Stimulated activated CD4-positive, alpha-beta T cell treated with anti-CD3 and anti-CD28 coated beads, Interleukin-1b, Interleukin-23, amount 100 ng/mL, for 4 hours (primary cell): Measurements from ENCODE around the gene ESRRG.

Experiments used
- DNase-seq, 2 donors: peaks; one replicate each; pipeline ENCODE4 v3.0.0-alpha.2; 2020; ENCODE audit warnings: low read depth in 2 of 2

ESRRG gene

DNA sequence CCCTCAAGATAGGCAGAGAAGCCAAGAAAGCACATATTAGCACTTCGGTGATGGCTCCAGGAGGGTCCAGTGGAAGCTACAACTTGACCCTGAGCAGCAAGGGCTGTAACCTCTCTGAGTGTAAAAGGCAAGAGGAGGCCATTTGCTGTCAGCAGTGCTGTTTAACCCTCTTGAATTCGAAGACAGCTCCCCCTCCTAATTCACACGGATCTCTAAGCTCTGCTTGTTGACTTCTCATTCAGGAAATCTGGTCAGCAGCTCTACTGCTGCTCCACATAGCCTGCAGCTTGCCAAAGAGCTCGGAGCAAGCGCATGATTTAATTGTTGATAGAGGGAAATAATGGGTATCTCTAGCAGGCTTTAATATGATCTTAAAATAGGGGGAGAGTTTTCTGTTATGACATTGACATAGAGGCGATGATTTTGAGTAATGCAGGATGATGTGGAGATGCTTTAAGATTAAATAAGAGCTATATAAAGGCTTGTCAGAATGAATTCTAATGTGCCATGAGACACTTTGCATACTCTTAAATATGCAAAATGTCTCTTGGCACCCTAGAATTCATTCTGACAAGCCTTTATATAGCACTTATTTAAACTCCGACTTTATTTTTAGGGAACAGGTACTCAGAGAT is 220.6 kb downstream of the ESRRG start:
- DNase-seq: no peak

GRCh38 chr1:216500273-216500967 is 222.8 kb downstream of the ESRRG start:
- DNase-seq: no peak

DNA sequence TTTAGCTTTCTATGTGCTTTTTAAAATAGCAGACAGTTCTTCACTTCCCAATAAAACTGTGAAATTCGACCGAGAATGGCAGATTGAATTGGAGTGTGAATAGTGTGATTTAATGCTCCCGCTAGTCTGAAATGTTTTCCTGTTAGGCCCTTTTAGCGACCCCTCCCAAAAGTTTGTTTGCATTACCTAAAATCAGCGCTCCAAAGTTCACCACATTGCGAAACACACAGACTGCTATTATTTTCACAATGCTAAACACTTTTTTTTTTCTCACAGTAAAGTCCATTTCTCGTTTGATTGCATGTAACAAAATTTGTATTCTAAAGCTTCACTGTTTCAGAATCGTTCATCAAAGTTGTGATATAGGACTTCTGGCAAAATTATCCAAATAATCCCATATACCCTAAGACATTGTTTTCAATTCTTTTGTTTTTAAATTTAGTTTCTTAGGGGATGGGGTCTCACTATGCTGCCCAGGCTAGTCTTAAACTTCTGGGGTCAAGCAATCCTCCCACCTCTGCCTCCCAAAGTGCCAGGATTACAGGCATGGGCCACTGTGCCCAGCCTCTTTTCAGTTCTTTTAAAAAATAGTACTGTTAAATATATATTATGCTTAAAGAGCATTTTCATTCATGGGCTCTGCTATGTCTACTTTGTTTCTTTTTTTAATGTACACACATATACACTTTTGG is 223.5 kb downstream of the ESRRG start:
- no peak for DNase-seq

DNA sequence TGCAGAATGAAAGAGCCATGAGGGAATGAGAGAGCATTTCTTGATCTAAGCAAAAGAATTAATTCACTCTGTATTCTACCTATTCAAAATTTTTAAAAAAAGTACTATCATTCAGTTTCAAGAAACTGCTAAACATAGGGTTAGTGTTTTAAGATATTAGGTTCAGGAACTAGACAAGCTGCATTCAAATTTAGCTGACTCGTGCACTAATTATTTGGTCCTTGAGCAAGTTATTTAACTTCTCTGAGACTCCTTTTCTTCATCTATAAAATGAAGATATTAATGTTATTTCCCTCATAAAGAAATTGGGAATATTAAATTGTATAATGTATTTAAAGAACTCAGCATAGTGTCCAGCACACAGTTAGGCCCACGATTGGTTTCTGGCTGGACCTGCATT is 225.0 kb downstream of the ESRRG start:
- DNase-seq: no peak

DNA sequence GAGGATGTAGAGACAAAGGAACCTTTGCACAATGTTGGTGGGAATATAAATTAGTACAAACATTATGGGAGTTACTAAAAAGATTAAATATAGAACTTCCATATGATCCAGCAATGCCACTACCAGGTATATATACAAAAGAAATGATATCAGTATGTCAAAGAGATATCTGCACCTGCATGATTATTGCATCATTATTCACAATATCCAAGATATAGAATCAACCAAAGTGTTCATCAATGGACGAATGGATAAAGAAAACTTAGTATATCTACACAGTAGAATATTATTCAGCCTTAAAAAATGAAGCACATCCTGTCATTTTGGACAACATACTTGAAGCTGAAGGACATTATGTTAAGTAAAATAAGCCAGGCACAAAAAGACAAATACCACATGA is 238.2 kb downstream of the ESRRG start:
- DNase-seq: no peak

- no peak for DNase-seq
These were observed 239.4 kb downstream of the ESRRG start for GRCh38 chr1:216483672-216484401.

- no peak for DNase-seq
These were observed 240.6 kb downstream of the ESRRG start for GRCh38 chr1:216482620-216483019.

DNA sequence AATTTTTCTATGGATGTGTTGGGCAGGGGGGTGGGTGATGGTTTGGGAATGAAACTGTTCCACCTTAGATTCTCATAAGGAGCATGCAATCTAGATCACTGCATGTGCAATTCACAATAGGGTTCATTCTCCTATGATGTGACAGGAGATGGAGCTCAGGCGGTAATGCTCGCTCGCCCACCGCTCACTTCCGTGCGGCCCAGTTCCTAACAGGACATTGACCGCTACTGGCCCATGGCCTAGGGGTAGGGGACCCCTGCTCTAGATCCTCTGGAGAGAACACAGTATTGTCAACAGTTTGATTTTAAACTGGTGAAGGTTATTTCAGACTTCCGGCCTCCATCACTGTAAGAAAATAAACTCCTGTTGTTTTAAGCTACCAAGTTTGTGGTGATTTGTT is 245.0 kb downstream of the ESRRG start:
- no peak for DNase-seq

DNA sequence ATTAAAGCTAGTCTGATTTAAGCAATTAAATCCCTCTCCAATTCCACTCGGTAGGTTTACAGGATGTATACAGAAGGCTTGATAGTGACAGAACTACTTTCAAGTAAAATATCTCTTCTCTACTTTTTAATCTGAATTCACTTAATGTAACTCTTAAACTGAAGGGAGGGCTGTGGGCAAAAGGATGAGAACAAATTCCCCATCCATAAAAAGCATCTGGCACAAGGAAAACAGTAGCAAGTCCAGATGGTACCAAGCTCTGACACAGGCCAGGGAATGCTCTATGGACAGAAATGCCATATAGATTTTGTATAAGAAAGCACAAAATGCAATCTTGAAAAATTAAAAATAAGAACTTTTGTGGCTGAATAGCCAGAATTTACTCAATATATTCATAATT is 246.9 kb downstream of the ESRRG start:
- no peak for DNase-seq

DNA sequence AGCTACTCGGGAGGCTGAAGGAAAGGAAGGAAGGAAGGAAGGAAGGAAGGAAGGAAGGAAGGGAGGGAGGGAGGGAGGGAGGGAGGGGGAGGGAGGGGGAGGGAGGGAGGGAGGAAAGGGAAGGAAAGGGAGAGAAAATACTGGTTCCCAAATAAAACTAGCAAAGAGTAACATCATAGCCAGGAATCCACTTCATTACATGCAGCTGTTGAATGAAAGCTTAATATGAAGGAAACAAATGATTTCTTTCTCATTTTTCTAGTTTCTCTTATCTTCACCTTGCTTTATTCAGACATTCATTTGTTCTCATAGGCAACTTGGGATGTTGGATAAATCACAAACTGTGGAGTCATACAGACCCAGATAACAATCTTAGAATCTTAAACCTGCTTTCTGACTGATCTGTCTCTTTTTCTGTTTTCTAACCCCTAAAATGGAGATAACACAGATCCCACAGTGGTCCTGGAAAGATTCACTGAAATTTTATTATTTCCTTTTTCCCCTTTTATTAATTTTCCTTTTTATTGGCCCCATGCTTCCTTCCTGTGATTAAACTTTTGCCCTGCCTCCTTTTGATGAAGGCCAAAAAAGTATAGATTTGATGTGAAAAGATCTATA is 247.5 kb downstream of the ESRRG start:
- no peak for DNase-seq

- no peak for DNase-seq
These were observed 256.9 kb downstream of the ESRRG start for GRCh38 chr1:216466162-216466801.

DNA sequence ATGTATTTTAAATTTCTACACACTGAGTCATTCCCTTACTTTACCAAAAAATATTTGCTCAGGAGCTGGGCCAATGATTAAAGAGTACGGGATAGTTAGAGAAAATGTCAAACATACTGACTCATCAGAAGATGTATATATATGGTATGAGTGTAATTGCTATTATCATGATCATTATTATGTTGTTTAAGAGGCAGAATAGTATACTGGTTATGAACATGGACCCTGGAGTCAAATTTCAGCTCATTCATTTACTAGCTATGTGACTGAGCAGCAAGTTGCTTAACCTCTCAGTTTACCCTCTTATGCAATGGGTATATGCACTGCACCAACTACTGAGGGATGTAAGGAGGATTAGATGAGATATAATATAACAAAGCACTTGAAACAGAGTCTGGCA is 258.7 kb downstream of the ESRRG start:
- no peak for DNase-seq

GRCh38 chr1:216462066-216462775 is 261.0 kb downstream of the ESRRG start:
- DNase-seq: no peak

- DNase-seq: no peak
These were observed 261.8 kb downstream of the ESRRG start for GRCh38 chr1:216461466-216461865.

DNA sequence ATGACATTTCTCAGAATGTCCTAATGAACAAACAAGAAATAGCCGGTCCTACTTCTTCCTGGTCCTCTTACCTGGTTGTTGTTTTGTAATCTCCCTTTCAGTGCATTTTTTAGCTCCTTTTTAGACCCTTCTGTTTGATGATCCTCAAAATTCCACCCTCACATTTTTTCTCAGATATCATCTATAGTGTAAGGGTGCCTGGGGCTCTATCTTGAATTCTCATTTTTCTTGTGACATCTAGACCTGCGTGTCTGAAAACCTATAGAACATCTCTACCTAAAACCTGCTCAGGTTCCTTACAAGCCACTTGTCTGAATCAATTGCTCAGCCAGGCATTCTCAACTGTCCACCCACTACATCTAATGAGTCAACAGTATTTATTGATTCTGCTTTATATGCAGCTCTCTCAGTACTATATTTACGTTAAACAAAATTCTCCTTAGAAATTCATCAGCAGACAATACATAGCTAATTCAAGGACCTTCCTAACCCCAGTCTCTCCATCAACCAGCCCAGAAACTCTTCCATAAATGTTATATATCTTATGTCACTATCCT is 263.5 kb downstream of the ESRRG start:
- no peak for DNase-seq

DNA sequence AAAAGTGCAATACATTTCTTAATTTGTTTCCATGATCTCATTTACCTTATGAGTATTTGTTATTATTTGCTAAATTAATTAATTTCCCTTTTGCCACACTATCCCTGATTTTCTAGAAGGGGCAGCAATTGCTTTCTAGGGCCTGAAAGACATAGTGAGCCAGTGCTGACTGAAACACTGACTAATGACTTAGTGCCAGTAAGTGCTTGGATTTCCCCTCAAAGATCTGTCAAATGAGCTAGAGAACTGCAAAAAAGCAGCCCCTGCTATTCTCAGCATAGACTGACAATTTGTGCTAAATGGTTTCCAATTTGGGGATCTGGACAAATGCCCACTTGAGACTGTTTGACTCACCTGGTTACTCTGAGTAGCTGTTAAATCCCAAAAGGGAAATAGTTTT is 264.4 kb downstream of the ESRRG start:
- DNase-seq: no peak

GRCh38 chr1:216457356-216457755 is 265.9 kb downstream of the ESRRG start:
- no peak for DNase-seq

GRCh38 chr1:216456682-216457081 is 266.5 kb downstream of the ESRRG start:
- no peak for DNase-seq

- no peak for DNase-seq
These were observed 269.5 kb downstream of the ESRRG start for GRCh38 chr1:216453777-216454176.
